ENCODE data around the gene ZNF808. TPM values are rescaled to one million over a fixed set of nuclear protein-coding genes. Genes with fewer than 3 reads are reported as not detected.
A peak's percentile ranks its signal among the peaks of the same experiment; 100 is the strongest.
"Not testable (repeated sequence)": the region's sequence is repeated elsewhere in the genome, so short reads cannot be mapped to it uniquely, and the experiment has no call there.

Gene ZNF808
- total RNA-seq, 1 experiment from 2014 or later = 19.9 TPM

GRCh38 chr19:52535771-52536447 lies 8.4 kb downstream of the ZNF808 start:
- DNase-seq (ENCODE audit: low read depth) = no peak

DNA sequence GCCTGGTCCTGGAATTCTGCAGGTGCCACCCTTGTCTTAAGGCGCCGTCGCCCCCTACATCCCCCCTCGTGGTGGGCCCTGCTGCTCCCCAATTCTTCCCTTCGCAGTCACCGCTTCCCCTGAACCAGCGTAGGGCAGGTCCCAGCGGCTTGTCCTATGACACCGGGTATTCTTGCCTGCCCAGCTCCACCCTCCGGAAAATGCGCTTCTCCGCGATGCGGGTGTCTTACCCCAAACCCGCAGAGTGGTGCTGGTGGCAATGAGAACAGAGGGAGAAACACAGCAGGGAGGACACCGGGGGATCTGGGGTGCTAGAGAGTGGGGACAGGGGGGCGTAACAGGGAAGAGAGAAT lies 9.0 kb downstream of the ZNF808 start:
- no peak for DNase-seq (ENCODE audit: low read depth)

- not testable (repeated sequence) for DNase-seq (ENCODE audit: low read depth)
Observed at GRCh38 chr19:52538815-52539214, 11.3 kb downstream of the ZNF808 start.

GRCh38 chr19:52541176-52541575 lies 13.7 kb downstream of the ZNF808 start:
- not testable (repeated sequence) for DNase-seq (ENCODE audit: low read depth)

GRCh38 chr19:52541608-52542007 lies 14.1 kb downstream of the ZNF808 start:
- no peak for DNase-seq (ENCODE audit: low read depth)

DNA sequence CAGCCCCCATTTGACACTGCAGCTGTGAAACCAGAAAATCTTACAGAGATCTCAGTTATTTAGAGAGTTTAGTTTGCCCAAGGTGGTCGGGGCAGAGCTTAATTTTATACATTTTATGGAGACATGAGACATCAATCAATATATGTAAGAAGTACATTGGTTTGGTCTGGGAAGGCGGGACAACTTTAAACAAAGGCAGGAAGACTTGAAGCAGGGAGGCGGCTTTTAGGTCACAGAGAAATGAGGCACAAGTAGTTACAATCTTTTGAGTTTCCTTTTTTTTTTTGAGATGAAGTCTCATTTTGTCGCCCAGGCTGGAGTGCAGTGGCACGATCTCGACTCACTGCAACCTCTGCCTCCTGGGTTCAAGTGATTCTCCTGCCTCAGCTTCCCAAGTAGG lies 15.1 kb downstream of the ZNF808 start:
- not testable (repeated sequence) for DNase-seq (ENCODE audit: low read depth)

DNA sequence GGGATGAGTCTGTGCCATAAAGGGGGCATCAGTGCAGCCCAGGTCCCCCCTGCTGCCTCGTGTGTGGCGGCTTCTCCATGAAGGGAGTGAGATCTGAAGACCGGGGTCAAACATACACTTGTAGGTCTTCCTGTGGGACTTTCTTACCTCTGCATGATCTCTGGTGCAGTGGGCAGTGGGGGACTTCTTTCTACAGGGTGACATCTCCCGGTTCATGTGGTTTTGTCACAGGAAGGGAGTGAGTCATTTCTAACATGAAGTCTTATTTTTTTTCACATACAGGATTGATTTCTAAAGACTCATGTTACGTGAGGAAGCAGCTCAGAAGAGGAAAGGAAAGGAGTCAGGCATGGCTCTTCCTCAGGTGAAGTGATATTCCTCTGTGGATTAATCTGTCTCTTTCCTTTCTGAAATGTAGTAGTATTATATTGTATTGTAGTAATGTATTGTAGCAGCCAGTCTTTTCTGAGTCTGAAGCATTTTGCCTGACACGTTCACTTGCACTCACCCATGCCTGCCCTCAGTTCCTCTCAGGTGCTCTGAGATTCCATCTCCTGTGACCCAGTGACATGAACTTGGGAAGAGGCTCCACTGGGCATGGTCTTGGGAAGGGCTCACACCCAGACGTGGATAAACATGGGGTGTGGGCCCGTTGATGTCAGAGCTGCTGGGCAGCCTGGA lies 15.7 kb downstream of the ZNF808 start:
- peak; percentile 38 for DNase-seq (ENCODE audit: low read depth)

GRCh38 chr19:52554216-52554971 lies 26.9 kb downstream of the ZNF808 start:
- no peak for DNase-seq (ENCODE audit: low read depth)

GRCh38 chr19:52557231-52557995 lies 29.9 kb downstream of the ZNF808 start:
- DNase-seq (ENCODE audit: low read depth) = no peak

GRCh38 chr19:52558732-52559445 lies 31.4 kb downstream of the ZNF808 start:
- DNase-seq (ENCODE audit: low read depth) = not testable (repeated sequence)

DNA sequence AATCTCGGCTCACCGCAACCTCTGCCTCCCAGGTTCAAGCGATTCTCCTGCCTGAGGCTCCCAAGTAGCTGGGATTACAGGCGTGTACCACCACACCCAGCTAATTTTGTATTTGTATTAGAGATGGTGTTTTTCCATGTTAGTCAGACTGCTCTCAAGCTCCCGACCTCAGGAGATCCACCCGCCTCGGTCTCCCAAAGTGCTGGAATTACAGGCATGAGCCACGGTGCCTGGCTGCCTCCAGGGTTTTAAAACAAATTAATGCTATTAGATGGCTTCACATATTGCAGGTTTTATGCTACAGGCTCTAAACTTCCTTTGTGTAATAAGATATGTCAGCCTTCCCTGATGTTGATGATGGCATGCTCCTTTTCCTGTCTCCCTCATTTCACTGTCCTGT lies 34.1 kb downstream of the ZNF808 start:
- not testable (repeated sequence) for DNase-seq (ENCODE audit: low read depth)

GRCh38 chr19:52566121-52566520 lies 38.7 kb downstream of the ZNF808 start:
- no peak for DNase-seq (ENCODE audit: low read depth)

DNA sequence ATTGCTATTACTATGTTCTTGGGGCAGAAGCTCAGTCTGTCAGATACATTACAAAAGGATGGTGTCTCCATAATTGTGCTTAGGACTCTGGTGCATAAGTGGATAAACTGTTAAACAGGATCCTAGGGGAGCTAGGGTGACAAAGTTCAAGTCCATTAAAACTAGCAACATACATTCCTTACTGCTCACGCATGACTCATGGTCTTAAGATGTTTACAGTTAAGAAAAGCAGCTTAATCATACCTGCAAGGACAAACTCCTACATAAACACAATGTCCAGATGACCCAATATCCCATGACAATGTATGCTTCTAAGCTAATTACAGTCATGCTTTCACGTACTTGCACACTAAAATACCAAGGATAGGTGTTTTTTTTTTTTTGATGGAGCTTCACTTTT lies 39.1 kb downstream of the ZNF808 start:
- peak; percentile 77 for DNase-seq (ENCODE audit: low read depth)

DNA sequence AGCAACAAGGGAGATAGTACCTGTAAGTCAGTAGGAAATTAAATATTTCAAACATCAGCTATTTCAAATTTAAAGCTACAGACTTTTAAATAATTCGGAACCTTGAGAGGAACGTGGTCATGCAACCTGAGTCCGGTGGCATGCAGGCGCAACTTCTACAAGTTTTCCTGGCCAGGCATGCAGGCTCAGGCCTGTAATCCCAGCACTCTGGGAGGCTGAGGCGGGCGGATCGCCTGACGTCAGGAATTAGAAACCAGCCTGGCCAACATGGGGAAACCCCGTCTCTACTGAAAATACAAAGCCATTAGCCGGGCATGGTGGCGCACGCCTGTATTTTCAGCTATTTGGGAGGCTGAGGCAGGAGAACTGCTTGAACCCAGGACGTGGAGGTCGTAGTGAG lies 40.5 kb downstream of the ZNF808 start:
- no peak for DNase-seq (ENCODE audit: low read depth)

- DNase-seq (ENCODE audit: low read depth) = peak; percentile 38
Observed at GRCh38 chr19:52569638-52569999, 42.2 kb downstream of the ZNF808 start.

DNA sequence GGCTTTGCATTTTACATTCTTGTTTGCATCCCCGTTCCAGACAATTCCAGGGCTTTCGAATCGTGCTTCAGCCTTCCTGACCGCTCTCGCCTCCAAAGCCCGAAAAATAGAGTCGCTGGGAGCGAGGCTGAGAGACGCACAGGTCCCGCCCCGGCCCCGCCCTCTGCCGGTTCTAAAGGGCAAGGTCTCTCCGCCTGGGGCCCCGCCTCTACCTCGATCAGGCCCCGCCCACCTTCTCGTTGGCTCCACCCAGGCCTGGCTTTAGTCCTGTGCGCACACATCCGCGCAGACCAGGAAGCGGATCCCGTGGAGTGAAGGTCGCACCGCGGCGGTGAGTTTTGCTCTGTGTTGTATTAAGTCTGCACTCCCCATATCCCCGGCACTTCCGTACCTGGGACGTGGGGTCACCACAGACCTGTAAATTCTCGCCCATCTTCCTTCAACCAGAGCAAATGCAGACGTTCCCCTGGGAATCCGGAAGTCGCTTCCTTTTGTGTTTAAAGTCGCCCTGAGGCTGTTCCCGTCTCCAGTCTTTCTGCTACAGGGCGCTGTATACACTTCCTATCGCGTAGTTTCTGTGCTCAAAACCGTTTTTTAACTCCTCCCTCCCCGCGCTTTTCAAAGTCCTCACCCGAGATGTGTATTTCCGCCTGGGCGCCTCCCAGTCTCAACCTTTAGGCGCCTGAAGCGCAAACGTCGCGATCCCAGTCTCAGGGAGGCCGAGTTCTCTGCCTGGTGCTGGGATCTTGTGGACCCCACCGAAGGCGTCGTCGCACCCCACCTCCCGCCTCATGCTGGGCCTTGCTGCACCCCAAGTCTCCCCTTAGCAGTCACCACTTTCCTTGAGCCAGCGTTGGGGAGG lies 42.8 kb downstream of the ZNF808 start, which contains the start of gene ZNF701:
Gene ZNF701, plus strand, starts transcription at position 288 of the 862 bp plus-strand sequence. CDS start 3,861 bp downstream, outside the sequence.
- DNase-seq (ENCODE audit: low read depth) = peak; percentile 87

DNA sequence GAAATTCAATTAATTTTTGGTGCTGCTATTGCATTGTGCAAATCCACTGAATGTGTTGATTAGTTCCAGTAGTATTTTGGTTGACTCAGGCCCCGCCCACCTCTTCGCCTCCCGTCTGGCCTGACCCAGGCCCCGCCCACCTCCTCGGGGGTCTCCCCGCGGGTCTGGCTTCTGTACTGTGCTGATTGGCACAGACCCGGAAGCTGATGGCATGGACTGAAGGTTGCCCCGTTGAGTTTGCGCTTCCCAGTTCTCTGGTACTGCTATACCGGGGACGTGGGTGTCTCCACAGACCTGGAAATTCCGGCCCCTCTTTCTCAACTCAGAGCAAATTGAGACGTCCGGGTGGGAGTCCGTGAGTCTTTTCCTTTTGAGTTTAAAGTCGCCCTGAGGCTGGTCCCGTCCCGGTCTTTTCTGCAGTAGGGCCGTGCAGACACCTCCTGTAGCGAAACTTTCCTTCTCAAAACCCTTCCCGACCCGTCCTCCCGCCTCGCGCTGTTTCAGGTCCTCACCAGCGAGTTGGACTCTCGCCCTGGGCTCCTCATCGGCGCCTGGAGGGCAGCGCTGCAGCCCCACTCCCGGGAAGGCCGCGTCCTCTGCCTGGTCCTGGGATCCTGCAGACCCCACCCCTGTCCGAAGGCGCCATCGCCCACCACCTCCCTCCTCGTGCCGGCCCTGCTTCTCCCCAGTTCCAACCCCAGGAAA lies 57.4 kb downstream of the ZNF808 start:
- no peak for DNase-seq (ENCODE audit: low read depth)

- DNase-seq (ENCODE audit: low read depth) = no peak
Observed at GRCh38 chr19:52585604-52586003, 58.1 kb downstream of the ZNF808 start.

DNA sequence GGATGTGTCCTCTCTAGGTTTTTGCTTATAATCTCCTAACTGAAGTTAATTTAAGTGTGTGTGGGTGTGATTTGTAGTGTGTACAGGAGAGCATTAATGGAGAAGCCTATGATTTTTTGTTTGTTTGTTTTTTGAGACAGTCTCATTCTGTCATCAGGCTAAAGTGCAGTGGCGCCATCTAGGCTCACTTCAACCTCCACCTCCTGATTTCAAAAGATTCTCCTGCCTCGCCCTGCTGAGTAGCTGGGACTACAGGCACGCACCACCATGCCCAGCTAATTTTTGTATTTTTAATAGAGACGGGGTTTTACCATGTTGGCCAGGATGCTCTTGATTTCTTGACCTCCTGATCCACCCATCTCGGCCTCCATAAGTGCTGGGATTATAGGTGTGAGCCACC lies 63.3 kb downstream of the ZNF808 start:
- DNase-seq (ENCODE audit: low read depth) = no peak

GRCh38 chr19:52592301-52592700 lies 64.8 kb downstream of the ZNF808 start:
- DNase-seq (ENCODE audit: low read depth) = no peak
